Suprapubic skin (tissue), 4 donors: ENCODE results near the gene ZDHHC11B.

Experiments used
- POLR2A ChIP-seq, 2 donors: fragments of 450-650 bp; IDR thresholded peaks; one replicate each; pipeline ENCODE4 v1.6.1; 2017; ENCODE audit warnings: antibody characterized with exemption in 2 of 2, mild to moderate bottlenecking in 2 of 2, moderate library complexity in 2 of 2
- POLR2AphosphoS5 ChIP-seq, 3 donors: sonication (generic); formaldehyde crosslinking; IDR thresholded peaks; one replicate each; pipeline ENCODE4 v1.6.1; 2017; ENCODE audit warnings: antibody characterized with exemption in 3 of 3

DNA sequence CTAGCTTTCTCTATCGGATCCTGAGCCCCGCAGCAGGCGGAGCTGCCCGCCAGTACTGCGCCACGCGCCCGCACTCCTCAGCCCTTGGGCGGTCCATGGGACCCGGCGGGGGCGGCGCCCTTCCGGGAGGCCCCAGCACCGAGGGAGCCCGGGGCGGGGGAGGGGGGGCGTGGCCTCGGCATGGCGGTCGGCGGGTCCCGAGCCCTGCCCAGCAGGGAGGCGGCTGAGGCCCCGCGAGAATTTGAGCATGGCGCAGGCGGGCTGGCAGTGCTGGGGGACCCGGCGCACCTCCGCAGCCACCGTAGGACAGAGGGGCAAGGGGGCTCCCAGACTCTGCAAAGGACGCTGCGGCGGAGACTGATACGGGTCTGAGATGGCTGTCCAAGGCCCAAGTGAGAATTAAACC, 6.8 kb downstream of the ZDHHC11B start:
- TF ChIP-seq POLR2A (IDR thresholded peaks at IDR 0.05) (no peak), POLR2AphosphoS5 (IDR thresholded peaks at IDR 0.05) (no peak)
